Measurements from ENCODE around the gene MFAP4.

DNA sequence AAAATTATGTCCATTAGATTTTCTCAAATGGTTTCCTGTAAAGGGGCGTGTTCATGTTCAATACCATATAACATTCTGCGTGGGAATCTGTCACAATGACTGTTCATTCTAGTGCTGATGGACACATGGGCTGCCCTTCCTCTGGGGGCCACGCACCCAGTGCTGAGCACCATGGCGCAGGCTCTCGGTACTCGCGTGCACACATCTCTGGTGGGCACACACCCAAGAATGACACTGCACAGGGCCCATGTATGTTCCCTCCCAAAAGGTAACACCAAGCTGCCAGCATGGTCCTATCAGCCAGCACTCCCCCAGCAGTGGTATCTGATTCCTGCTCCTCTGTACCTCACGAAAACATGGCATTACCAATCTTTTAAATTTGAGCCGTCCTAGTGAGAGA lies 38.2 kb downstream of the MFAP4 start:
- no peak for TF ChIP-seq CTCF (IDR thresholded peaks at IDR 0.05)
- no peak for TF ChIP-seq EZH2 (IDR thresholded peaks at IDR 0.05; ENCODE audit: borderline replicate concordance, insufficient read depth, low read depth, low read length, poor library complexity, severe bottlenecking)
